Raji (cell line): ENCODE data around the gene CNTN1.

Experiments
- POLR2A ChIP-seq: IDR thresholded peaks from 2 replicates; pipeline ENCODE4 v1.6.1; 2011; ENCODE audit warnings: low read depth, low read length, control low read depth; ENCODE audit not compliant: insufficient read depth

CNTN1 gene

GRCh38 chr12:40734276-40734675 lies 42.0 kb downstream of the CNTN1 start:
- TF ChIP-seq POLR2A: no peak

- TF ChIP-seq POLR2A: no peak
Observed at GRCh38 chr12:40735551-40736230, 43.5 kb downstream of the CNTN1 start.

- TF ChIP-seq POLR2A: no peak
Observed at GRCh38 chr12:40738856-40739255, 46.6 kb downstream of the CNTN1 start.

- TF ChIP-seq POLR2A: no peak
Observed at GRCh38 chr12:40742041-40742440, 49.8 kb downstream of the CNTN1 start.

GRCh38 chr12:40745386-40745785 lies 53.1 kb downstream of the CNTN1 start:
- TF ChIP-seq POLR2A: no peak

- TF ChIP-seq POLR2A: no peak
Observed at GRCh38 chr12:40749863-40750262, 57.6 kb downstream of the CNTN1 start.

GRCh38 chr12:40752011-40752410 lies 59.8 kb downstream of the CNTN1 start:
- no peak for TF ChIP-seq POLR2A

- no peak for TF ChIP-seq POLR2A
Observed at GRCh38 chr12:40760821-40761220, 68.6 kb downstream of the CNTN1 start.

GRCh38 chr12:40762072-40762471 lies 69.8 kb downstream of the CNTN1 start:
- TF ChIP-seq POLR2A: no peak

GRCh38 chr12:40768125-40768864 lies 76.1 kb downstream of the CNTN1 start:
- TF ChIP-seq POLR2A: no peak

- no peak for TF ChIP-seq POLR2A
Observed at GRCh38 chr12:40769846-40770245, 77.6 kb downstream of the CNTN1 start.

- no peak for TF ChIP-seq POLR2A
Observed at GRCh38 chr12:40770781-40771180, 78.5 kb downstream of the CNTN1 start.

GRCh38 chr12:40775661-40776060 lies 83.4 kb downstream of the CNTN1 start:
- no peak for TF ChIP-seq POLR2A

- TF ChIP-seq POLR2A: no peak
Observed at GRCh38 chr12:40784102-40784501, 91.9 kb downstream of the CNTN1 start.

GRCh38 chr12:40788276-40788675 lies 96.0 kb downstream of the CNTN1 start:
- TF ChIP-seq POLR2A: no peak

GRCh38 chr12:40792792-40793386 lies 100.7 kb downstream of the CNTN1 start:
- no peak for TF ChIP-seq POLR2A

- no peak for TF ChIP-seq POLR2A
Observed at GRCh38 chr12:40793471-40793870, 101.2 kb downstream of the CNTN1 start.

- no peak for TF ChIP-seq POLR2A
Observed at GRCh38 chr12:40794087-40794486, 101.8 kb downstream of the CNTN1 start.
